Measurements from ENCODE around the gene LEPROT.

LEPROT gene

GRCh38 chr1:65431111-65431705 lies 10.7 kb downstream of the LEPROT start:
- in situ Hi-C loops (cut with HindIII; ENCODE audit: low sequenced_read_pairs), result no loop called here
- peak; percentile 73 for DNase-seq (ENCODE audit: low read depth, low spot score)
- no peak overlapping the region for H3K4me3 ChIP-seq (ENCODE audit: low read depth, low read length)
- TF ChIP-seq CTCF (IDR thresholded peaks at IDR 0.05; ENCODE audit: low read depth, low read length), result peak; percentile 53

- no peak overlapping the region for H3K4me3 ChIP-seq (ENCODE audit: low read depth, low read length)
- no peak for TF ChIP-seq CTCF (IDR thresholded peaks at IDR 0.05; ENCODE audit: low read depth, low read length)
- in situ Hi-C loops (cut with HindIII; ENCODE audit: low sequenced_read_pairs), result no loop called here
- DNase-seq (ENCODE audit: low read depth, low spot score), result no peak
Observed at GRCh38 chr1:65432918-65433317, 12.4 kb downstream of the LEPROT start.

- in situ Hi-C loops (cut with HindIII; ENCODE audit: low sequenced_read_pairs), result no loop called here
- DNase-seq (ENCODE audit: low read depth, low spot score), result no peak
- no peak overlapping the region for H3K4me3 ChIP-seq (ENCODE audit: low read depth, low read length)
- no peak for TF ChIP-seq CTCF (IDR thresholded peaks at IDR 0.05; ENCODE audit: low read depth, low read length)
Observed at GRCh38 chr1:65434255-65434654, 13.8 kb downstream of the LEPROT start.

GRCh38 chr1:65434760-65435159 lies 14.3 kb downstream of the LEPROT start:
- no peak for TF ChIP-seq CTCF (IDR thresholded peaks at IDR 0.05; ENCODE audit: low read depth, low read length)
- no peak overlapping the region for H3K4me3 ChIP-seq (ENCODE audit: low read depth, low read length)
- no peak for DNase-seq (ENCODE audit: low read depth, low spot score)
- in situ Hi-C loops (cut with HindIII; ENCODE audit: low sequenced_read_pairs), result no loop called here

DNA sequence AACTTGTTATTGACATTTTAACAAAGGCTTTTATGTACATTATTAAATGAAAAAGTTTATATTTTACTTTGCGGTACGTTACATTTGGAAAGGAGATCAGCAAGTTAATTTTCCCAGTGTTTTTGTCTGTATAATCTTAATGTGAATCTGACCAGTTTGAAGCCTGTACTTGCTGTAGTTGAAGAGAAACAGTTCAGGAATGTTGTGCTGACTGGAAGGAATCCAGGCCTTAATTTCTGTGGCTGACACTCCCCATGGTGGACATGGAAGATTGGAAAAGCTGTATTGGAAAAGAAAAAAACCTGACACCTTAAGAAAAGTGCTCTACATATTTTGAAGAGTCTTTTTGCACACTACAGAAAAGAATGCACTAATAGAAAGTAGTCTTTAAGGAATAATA lies 15.5 kb downstream of the LEPROT start:
- peak; percentile 72 for DNase-seq (ENCODE audit: low read depth, low spot score)
- in situ Hi-C loops (cut with HindIII; ENCODE audit: low sequenced_read_pairs), result no loop called here

GRCh38 chr1:65437616-65438015 lies 17.1 kb downstream of the LEPROT start:
- in situ Hi-C loops (cut with HindIII; ENCODE audit: low sequenced_read_pairs), result no loop called here
- H3K4me3 ChIP-seq (ENCODE audit: low read depth, low read length), result no peak overlapping the region
- DNase-seq (ENCODE audit: low read depth, low spot score), result no peak
- TF ChIP-seq CTCF (IDR thresholded peaks at IDR 0.05; ENCODE audit: low read depth, low read length), result no peak

More for the DNA sequence above, 15.5 kb downstream of the LEPROT start:
- no peak for TF ChIP-seq CTCF (IDR thresholded peaks at IDR 0.05; ENCODE audit: low read depth, low read length)
- no peak overlapping the region for H3K4me3 ChIP-seq (ENCODE audit: low read depth, low read length)

All from astrocyte of the spinal cord (primary cell).